C4-2B (cell line): Measurements from ENCODE around the gene SHF.

Experiments
- H3K27ac ChIP-seq: fragments of 450-650 bp; 2 replicates; pipeline ENCODE4 v1.5.1; 2017
- CTCF ChIP-seq: fragments of 450-650 bp; conservative IDR thresholded peaks from 2 replicates; pipeline ENCODE4 v1.5.1; 2017; ENCODE audit warnings: mild to moderate bottlenecking
- ZFX ChIP-seq: fragments of 450-650 bp; IDR thresholded peaks from 2 replicates; pipeline ENCODE4 v1.6.1; 2017

Gene SHF

GRCh38 chr15:45167631-45168205, 20.0 kb downstream of the SHF start:
- TF ChIP-seq CTCF (no peak), ZFX (no peak)
- peak overlapping the region; percentile 75 for H3K27ac ChIP-seq

GRCh38 chr15:45166834-45167630, 20.7 kb downstream of the SHF start:
- H3K27ac ChIP-seq = peak overlapping the region; percentile 75
- TF ChIP-seq ZFX (peak; percentile 97; the same call in 1 of the 2 replicates), CTCF (no peak; the same call in 1 of the 2 replicates)

- TF ChIP-seq ZFX (no peak), CTCF (no peak)
- H3K27ac ChIP-seq = no peak overlapping the region
Measured at GRCh38 chr15:45165536-45165935, 22.2 kb downstream of the SHF start.

GRCh38 chr15:45164914-45165313, 22.9 kb downstream of the SHF start:
- no peak for TF ChIP-seq CTCF
- TF ChIP-seq ZFX = no peak
- H3K27ac ChIP-seq = no peak overlapping the region

GRCh38 chr15:45163508-45163856, 24.3 kb downstream of the SHF start:
- TF ChIP-seq ZFX = no peak
- no peak for TF ChIP-seq CTCF

GRCh38 chr15:45162771-45163507, 24.8 kb downstream of the SHF start:
- H3K27ac ChIP-seq = no peak overlapping the region
- TF ChIP-seq CTCF = peak; percentile 87
- no peak for TF ChIP-seq ZFX

More at GRCh38 chr15:45163508-45163856, 24.3 kb downstream of the SHF start:
- no peak overlapping the region for H3K27ac ChIP-seq

GRCh38 chr15:45161666-45162065, 26.1 kb downstream of the SHF start:
- TF ChIP-seq CTCF = no peak
- no peak for TF ChIP-seq ZFX
- H3K27ac ChIP-seq = no peak overlapping the region
